ENCODE data around the gene OR6J1. TPM values are rescaled to one million over a fixed set of nuclear protein-coding genes. Genes with fewer than 3 reads are reported as not detected.

OR6J1 gene
- total and polyA plus RNA-seq, 9 of the 15 experiments (the other 6 are each of a cell fraction or from before 2014, with no cell fraction given): not detected

DNA sequence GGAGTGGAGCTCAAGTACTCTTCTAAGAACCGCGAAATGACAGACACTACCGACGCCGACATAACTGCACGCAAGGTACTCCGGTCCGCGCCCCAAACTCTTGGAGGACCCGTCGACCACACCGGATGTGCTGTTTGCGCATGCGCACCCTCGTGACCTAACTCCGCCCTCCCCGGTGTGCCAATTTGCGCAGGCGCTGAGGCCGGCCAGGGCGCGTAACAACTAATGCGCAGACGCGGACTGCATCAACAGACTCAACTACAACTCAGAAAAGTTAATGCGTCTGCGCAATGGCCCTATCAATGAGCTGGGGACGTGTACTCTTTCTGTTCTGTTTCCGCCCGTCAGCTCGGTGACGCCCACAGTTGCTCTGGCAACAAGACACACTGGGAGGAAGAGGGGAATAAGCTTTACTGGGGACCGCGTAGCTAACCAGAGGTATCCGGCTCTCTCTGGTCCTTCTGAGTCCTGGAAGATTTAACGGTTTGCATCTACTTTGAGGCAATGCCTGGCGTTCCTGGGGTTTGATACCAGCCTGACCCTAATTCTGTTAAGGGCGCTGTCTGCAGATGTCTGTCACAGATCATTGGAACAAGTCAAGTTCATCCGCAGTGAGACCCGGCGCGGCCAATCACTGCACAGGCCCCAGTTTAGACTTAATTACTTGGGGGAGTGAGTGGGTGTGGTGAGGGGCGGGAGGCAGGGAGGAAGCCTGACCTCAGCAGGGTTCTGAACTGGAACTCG is 54.9 kb downstream of the OR6J1 start, which contains the start of gene DAD1 (continued):
- TF ChIP-seq RAD51 (IDR thresholded peaks at IDR 0.05; ENCODE audit: borderline replicate concordance, low read depth): peak; percentile 38; the same call in 1 of the 2 replicates
- TF ChIP-seq BCOR (IDR thresholded peaks at IDR 0.05): no peak
- TF ChIP-seq ATF1 (CRISPR knock-in tag; IDR thresholded peaks at IDR 0.05): no peak
- TF ChIP-seq ATF1 (tag; IDR thresholded peaks at IDR 0.05): peak; percentile 79
- no peak for TF ChIP-seq BRCA1 (IDR thresholded peaks at IDR 0.05)
- no peak for TF ChIP-seq BRCA1 (CRISPR knock-in tag; IDR thresholded peaks at IDR 0.05)
- TF ChIP-seq, protein P1, sequence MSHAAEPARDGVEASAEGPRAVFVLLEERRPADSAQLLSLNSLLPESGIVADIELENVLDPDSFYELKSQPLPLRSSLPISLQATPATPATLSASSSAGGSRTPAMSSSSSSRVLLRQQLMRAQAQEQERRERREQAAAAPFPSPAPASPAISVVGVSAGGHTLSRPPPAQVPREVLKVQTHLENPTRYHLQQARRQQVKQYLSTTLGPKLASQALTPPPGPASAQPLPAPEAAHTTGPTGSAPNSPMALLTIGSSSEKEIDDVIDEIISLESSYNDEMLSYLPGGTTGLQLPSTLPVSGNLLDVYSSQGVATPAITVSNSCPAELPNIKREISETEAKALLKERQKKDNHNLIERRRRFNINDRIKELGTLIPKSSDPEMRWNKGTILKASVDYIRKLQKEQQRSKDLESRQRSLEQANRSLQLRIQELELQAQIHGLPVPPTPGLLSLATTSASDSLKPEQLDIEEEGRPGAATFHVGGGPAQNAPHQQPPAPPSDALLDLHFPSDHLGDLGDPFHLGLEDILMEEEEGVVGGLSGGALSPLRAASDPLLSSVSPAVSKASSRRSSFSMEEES (CRISPR knock-in tag; IDR thresholded peaks at IDR 0.05): peak; percentile 49; the same call in 1 of the 2 replicates
- TF ChIP-seq FOXA3 (CRISPR knock-in tag; conservative IDR thresholded peaks at IDR 0.05 in 1 of 2, IDR thresholded peaks at IDR 0.05 in 1 of 2): no peak
- no peak for TF ChIP-seq PRPF4 (IDR thresholded peaks at IDR 0.05; ENCODE audit: insufficient read depth, low read depth, low read length, poor library complexity, severe bottlenecking)
- TF ChIP-seq, protein P2, sequence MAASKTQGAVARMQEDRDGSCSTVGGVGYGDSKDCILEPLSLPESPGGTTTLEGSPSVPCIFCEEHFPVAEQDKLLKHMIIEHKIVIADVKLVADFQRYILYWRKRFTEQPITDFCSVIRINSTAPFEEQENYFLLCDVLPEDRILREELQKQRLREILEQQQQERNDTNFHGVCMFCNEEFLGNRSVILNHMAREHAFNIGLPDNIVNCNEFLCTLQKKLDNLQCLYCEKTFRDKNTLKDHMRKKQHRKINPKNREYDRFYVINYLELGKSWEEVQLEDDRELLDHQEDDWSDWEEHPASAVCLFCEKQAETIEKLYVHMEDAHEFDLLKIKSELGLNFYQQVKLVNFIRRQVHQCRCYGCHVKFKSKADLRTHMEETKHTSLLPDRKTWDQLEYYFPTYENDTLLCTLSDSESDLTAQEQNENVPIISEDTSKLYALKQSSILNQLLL (CRISPR knock-in tag; IDR thresholded peaks at IDR 0.05; ENCODE audit: borderline replicate concordance): no peak
- TF ChIP-seq CBFB (CRISPR knock-in tag; IDR thresholded peaks at IDR 0.05): no peak
- TF ChIP-seq RBFOX2 (IDR thresholded peaks at IDR 0.05; ENCODE audit: low read depth, low read length): peak; percentile 88
- no peak for TF ChIP-seq NFIC (IDR thresholded peaks at IDR 0.05)
- no peak for TF ChIP-seq HDGF (IDR thresholded peaks at IDR 0.05)
- TF ChIP-seq ZNF561 (CRISPR knock-in tag; conservative IDR thresholded peaks at IDR 0.05): no peak
- no peak for TF ChIP-seq ZNF695 (CRISPR knock-in tag; IDR thresholded peaks at IDR 0.05)
- TF ChIP-seq TAF1 (IDR thresholded peaks at IDR 0.05; ENCODE audit: control insufficient read depth, extremely low read depth, insufficient read depth, low read length, severe bottlenecking): peak; percentile 82
- no peak for TF ChIP-seq TAF15 (IDR thresholded peaks at IDR 0.05; ENCODE audit: low read depth, low read length)
- TF ChIP-seq, protein P3, sequence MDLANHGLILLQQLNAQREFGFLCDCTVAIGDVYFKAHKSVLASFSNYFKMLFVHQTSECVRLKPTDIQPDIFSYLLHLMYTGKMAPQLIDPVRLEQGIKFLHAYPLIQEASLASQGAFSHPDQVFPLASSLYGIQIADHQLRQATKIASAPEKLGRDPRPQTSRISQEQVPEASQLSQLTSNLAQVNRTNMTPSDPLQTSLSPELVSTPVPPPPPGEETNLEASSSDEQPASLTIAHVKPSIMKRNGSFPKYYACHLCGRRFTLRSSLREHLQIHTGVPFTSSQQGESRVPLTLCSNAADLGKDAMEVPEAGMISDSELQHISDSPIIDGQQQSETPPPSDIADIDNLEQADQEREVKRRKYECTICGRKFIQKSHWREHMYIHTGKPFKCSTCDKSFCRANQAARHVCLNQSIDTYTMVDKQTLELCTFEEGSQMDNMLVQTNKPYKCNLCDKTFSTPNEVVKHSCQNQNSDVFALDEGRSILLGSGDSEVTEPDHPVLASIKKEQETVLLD (IDR thresholded peaks at IDR 0.05): peak; percentile 99
- no peak for TF ChIP-seq SNRNP70 (optimal IDR thresholded peaks at IDR 0.05; ENCODE audit: low read depth, low read length)
- TF ChIP-seq JUN (IDR thresholded peaks at IDR 0.05; ENCODE audit: borderline replicate concordance, low read depth, low read length): no peak
- no peak for TF ChIP-seq JUN (CRISPR knock-in tag; IDR thresholded peaks at IDR 0.05; ENCODE audit: borderline replicate concordance)
- TF ChIP-seq ZNF780A (CRISPR knock-in tag; IDR thresholded peaks at IDR 0.05): no peak
- peak; percentile 9 for TF ChIP-seq SMAD1 (IDR thresholded peaks at IDR 0.05; ENCODE audit: low read depth, low read length, partially characterized antibody)
- no peak for TF ChIP-seq MAZ (CRISPR knock-in tag; conservative IDR thresholded peaks at IDR 0.05 in 1 of 2, IDR thresholded peaks at IDR 0.05 in 1 of 2)
- no peak for TF ChIP-seq MTA3 (IDR thresholded peaks at IDR 0.05; ENCODE audit: borderline replicate concordance)
